Tibial nerve (tissue), 3 donors: ENCODE data around the gene TTC12.

Source experiments
- EP300 ChIP-seq, 2 donors: sonication (generic); formaldehyde crosslinking; IDR thresholded peaks; one replicate each; pipeline ENCODE4 v1.6.1; 2017; ENCODE audit warnings: antibody characterized with exemption in 2 of 2, mild to moderate bottlenecking in 1 of 2
- POLR2A ChIP-seq, 2 donors: fragments of 450-650 bp; IDR thresholded peaks; one replicate each; pipeline ENCODE4 v1.6.1; 2017; ENCODE audit warnings: antibody characterized with exemption in 2 of 2, mild to moderate bottlenecking in 2 of 2, moderate library complexity in 2 of 2

- TF ChIP-seq EP300 (IDR thresholded peaks at IDR 0.05) (no peak), POLR2A (IDR thresholded peaks at IDR 0.05) (no peak)
These were observed 82.8 kb downstream of the TTC12 start for GRCh38 chr11:113397212-113397611.
